Ectodermal cell (in vitro differentiated cells): ENCODE data around the gene TREX2.
A peak's percentile ranks its signal among the peaks of the same experiment; 100 is the strongest.

Experiments used
- H3K27ac ChIP-seq: 2 replicates; pipeline ENCODE4 v1.7.0; 2013; ENCODE audit warnings: mild to moderate bottlenecking, low read depth, low read length; ENCODE audit not compliant: insufficient read depth, poor library complexity, severe bottlenecking
- H3K27me3 ChIP-seq: 2 replicates; pipeline ENCODE4 v1.7.0; 2013; ENCODE audit warnings: mild to moderate bottlenecking, low read length; ENCODE audit not compliant: insufficient read depth, control insufficient read depth, poor library complexity, severe bottlenecking
- H3K36me3 ChIP-seq: one replicate; pipeline ENCODE4 v1.7.0; 2013; ENCODE audit warnings: low read length; ENCODE audit not compliant: control insufficient read depth, insufficient read depth
- H3K4me1 ChIP-seq: one replicate; pipeline ENCODE4 v1.7.0; 2013; ENCODE audit warnings: low read length; ENCODE audit not compliant: control insufficient read depth, insufficient read depth
- H3K4me3 ChIP-seq: 2 replicates; pipeline ENCODE4 v1.7.0; 2013; ENCODE audit warnings: low read depth, low read length, control low read depth; ENCODE audit not compliant: insufficient read depth
- H3K9me3 ChIP-seq: 2 replicates; pipeline ENCODE4 v1.7.0; 2013; ENCODE audit warnings: mild to moderate bottlenecking, low read length, moderate library complexity; ENCODE audit not compliant: control insufficient read depth
- WGBS, 2 experiments: methylation state at CpG; one replicate each; pipeline ENCODE4 v1.1.7; 2013; ENCODE audit warnings: missing lambda C conversion rate in 2 of 2; 5-methylcytosine and 5-hydroxymethylcytosine counted together

The TREX2 gene

DNA sequence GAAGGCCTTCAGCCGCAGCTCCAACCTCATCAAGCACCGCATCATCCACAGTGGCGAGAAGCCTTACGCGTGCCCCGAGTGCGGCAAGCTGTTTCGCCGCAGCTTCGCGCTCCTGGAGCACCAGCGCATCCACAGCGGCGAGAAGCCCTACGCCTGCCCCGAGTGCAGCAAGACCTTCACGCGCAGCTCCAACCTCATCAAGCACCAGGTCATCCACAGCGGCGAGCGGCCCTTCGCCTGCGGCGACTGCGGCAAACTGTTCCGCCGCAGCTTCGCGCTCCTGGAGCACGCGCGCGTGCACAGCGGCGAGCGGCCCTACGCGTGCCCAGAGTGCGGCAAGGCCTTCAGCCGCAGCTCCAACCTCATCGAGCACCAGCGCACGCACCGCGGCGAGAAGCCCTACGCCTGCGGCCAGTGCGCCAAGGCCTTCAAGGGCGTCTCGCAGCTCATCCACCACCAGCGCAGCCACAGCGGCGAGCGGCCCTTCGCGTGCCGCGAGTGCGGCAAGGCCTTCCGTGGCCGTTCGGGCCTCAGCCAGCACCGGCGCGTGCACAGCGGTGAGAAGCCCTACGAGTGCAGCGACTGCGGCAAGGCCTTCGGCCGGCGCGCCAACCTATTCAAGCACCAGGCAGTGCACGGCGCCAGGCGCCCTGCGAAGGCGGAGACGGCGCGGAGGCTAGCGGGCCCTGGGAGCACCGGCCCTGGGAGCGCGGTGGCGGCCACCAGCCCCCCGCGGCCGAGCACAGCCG is 24.8 kb downstream of the TREX2 start:
- Histone ChIP-seq H3K27ac (no peak overlapping the region), H3K4me1 (no peaks in the 10 kb centered on the region), H3K27me3 (no peaks in the 10 kb centered on the region), H3K36me3 (no peaks in the 10 kb centered on the region), H3K9me3 (no peaks in the 10 kb centered on the region), H3K4me3 (no peak overlapping the region)
- WGBS, 2 experiments: 97% methylated on average over 91 of the region's 91 CpGs

DNA sequence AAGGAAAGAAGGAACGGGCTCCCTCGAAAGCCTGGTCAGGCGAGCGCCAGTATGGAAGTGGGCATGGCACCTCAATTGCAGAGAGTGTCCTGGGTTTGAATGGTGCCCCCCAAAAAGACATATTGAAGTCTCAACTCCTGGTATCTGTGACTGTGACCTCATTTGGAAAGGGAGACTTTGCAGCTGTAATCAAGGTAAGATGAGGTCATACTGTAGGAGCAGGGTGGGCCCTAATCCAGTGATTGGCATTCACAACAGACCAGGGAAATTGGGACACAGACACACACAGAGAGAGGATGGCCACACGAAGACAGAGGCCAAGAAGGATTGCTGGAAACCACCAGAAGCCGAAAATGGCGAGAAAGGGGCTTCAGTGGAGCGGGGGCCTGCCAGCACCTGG is 28.2 kb downstream of the TREX2 start:
- no peaks in the 10 kb centered on the region for H3K36me3 ChIP-seq
- no peaks in the 10 kb centered on the region for H3K27me3 ChIP-seq
- H3K27ac ChIP-seq: no peak overlapping the region
- no peaks in the 10 kb centered on the region for H3K9me3 ChIP-seq
- WGBS, 2 experiments: 90 to 94% methylated on average over 8 of the region's 8 CpGs
- H3K4me3 ChIP-seq: no peak overlapping the region
- no peaks in the 10 kb centered on the region for H3K4me1 ChIP-seq

GRCh38 chrX:153416781-153417450 is 28.9 kb downstream of the TREX2 start:
- 65 to 69% methylated on average over 9 to 12 of the region's 12 CpGs for WGBS, 2 experiments
- Histone ChIP-seq H3K4me3 (no peak overlapping the region), H3K9me3 (no peaks in the 10 kb centered on the region), H3K27me3 (peaks cover 5% of the 10 kb centered on the region), H3K4me1 (no peaks in the 10 kb centered on the region), H3K36me3 (no peaks in the 10 kb centered on the region), H3K27ac (no peak overlapping the region)

GRCh38 chrX:153414856-153415510 is 30.9 kb downstream of the TREX2 start:
- WGBS, 2 experiments: 90 to 91% methylated on average over 9 of the region's 9 CpGs
- no peaks in the 10 kb centered on the region for H3K36me3 ChIP-seq
- H3K9me3 ChIP-seq: no peaks in the 10 kb centered on the region
- no peak overlapping the region for H3K4me3 ChIP-seq
- no peaks in the 10 kb centered on the region for H3K4me1 ChIP-seq
- no peak overlapping the region for H3K27ac ChIP-seq
- peaks cover 23% of the 10 kb centered on the region for H3K27me3 ChIP-seq

GRCh38 chrX:153413731-153414130 is 32.1 kb downstream of the TREX2 start:
- Histone ChIP-seq H3K36me3 (no peaks in the 10 kb centered on the region), H3K4me3 (no peak overlapping the region), H3K4me1 (no peaks in the 10 kb centered on the region), H3K27ac (no peak overlapping the region), H3K9me3 (no peaks in the 10 kb centered on the region), H3K27me3 (peaks cover 23% of the 10 kb centered on the region)
- WGBS, 2 experiments: 92 to 96% methylated on average over 11 of the region's 11 CpGs

DNA sequence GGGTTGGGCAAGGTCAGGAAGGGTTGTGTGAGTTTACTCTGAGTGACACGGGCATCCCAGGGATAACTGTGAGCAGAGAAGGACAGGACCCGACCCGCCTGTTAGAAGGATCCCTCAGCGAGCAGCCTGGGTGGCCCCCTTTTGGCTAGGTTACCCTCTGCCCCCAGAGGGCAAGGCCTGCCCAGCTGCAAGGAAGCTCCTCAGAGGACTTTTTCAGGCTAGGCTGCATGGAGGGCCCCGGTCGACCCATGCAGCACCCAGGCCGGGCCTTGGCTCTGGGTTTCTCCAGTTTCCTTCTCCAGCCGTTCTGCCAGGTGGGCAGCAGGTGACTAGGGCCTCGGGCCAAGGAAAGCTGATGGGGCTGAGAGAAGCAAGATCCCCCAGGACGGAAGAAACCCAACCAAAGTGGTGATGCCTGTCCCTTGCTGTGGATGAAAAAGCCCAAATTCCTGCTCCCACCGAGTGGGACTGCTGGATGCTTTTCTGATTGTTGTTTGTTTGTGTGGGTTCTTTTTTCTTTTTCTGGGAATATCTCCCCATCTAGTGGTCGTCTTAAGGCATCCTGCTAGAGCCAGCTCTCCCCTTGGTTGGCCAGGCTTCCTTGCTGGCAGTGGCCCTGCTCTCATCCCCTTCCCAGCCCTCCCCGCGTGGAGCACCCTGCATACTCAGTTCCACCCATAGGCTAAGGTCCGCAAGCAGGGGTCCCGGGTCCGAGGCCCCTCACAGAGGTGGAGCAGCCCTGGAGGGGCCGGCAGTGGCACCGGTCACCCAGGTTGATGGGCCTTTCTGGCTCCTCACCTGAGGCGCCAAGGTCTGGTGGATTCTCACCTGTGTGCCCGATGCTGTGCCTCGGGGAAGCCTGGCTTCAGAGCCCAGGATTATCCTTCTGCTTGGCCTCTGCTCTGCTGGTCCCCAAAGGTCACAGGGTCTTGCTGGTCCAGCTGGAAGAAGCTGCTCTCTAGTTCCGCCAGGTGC is 32.8 kb downstream of the TREX2 start:
- Histone ChIP-seq H3K36me3 (no peaks in the 10 kb centered on the region), H3K27ac (no peak overlapping the region), H3K9me3 (no peaks in the 10 kb centered on the region), H3K4me1 (no peaks in the 10 kb centered on the region), H3K4me3 (no peak overlapping the region), H3K27me3 (peaks cover 23% of the 10 kb centered on the region)
- WGBS, 2 experiments: 81 to 84% methylated on average over 23 of the region's 23 CpGs

DNA sequence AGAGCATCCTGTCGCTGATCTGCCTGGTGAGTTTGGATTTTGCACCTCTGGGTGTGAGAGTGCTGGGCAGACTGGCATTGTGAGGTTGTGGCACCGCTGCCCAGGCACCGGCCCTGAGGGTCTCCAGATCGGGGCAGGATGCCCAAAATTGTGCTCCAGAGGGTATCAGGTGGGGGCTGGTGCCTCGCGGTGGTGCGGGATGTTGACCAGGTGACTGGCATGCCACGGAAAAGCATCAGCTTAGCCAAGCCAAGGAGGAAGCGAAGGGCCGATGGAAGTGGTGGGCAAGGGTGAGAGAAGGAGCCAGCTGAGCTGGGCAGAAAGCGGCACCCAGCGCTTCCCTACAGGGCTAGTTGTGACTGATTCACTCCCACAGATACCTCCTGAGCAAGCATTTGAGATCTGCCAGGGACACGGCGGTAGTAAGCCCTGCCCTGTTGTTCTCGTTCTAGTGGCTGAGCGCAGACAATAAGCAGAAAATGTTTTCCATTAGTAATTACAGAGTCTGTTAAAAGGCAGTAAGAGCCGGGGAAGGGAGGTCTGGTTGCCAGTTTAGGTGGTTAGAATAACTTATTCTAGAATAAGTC is 33.8 kb downstream of the TREX2 start:
- H3K4me1 ChIP-seq: no peaks in the 10 kb centered on the region
- 77 to 79% methylated on average over 17 of the region's 17 CpGs for WGBS, 2 experiments
- H3K9me3 ChIP-seq: no peaks in the 10 kb centered on the region
- no peak overlapping the region for H3K4me3 ChIP-seq
- peaks cover 23% of the 10 kb centered on the region for H3K27me3 ChIP-seq
- no peaks in the 10 kb centered on the region for H3K36me3 ChIP-seq
- H3K27ac ChIP-seq: no peak overlapping the region

DNA sequence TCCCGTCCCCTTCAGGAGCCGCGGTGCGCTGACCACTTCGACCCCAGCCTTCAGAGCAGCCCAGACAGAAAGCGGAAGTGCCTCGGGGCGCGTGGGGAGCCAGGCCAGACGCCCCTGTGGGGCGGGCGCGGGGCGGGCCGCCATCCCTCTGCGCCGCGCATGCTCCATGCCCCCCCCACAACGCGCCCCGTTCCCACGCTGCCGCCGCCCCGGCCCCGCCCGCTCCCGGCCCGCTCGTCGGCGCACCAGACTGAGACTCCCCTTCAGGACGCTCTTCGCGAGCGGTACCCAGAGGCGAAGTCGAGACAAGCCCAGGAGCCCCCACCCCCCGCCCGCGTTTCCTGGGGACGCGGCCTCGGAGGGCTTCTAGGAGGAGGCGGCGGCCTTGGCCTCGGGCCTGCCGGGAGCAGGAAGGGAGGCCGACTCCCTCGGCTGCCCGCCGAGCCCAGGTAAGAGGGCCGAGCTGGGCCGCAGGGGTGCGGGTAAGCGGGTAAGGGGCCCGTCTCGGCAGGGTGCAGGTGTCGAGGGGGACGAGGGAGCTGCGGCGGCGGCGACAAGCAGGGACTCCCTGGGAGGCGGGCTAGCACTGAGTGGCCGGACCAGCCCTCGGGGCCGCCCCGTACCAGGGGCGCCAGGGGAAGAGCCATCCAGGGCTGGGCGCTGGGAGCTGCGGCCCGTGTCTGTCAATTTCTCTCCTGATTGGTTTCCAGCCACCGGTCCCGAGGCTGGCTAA is 34.4 kb downstream of the TREX2 start, which contains the start of gene ZFP92:
Gene ZFP92, plus strand, starts transcription at position 218 of the 733 bp plus-strand sequence. CDS start 6,851 bp downstream, outside the sequence.
- Histone ChIP-seq H3K36me3 (no peaks in the 10 kb centered on the region), H3K27me3 (peaks cover 23% of the 10 kb centered on the region), H3K4me1 (no peaks in the 10 kb centered on the region), H3K4me3 (peak within 1 kb of the TSS; percentile 22), H3K27ac (no peak within 1 kb of the TSS), H3K9me3 (no peaks in the 10 kb centered on the region)
- 6 to 7% methylated on average over 75 of the region's 75 CpGs for WGBS, 2 experiments

GRCh38 chrX:153410888-153411254 is 35.0 kb downstream of the TREX2 start:
- Histone ChIP-seq H3K4me3 (peak overlapping the region; percentile 22), H3K27ac (no peak overlapping the region), H3K36me3 (no peaks in the 10 kb centered on the region), H3K27me3 (peaks cover 23% of the 10 kb centered on the region), H3K4me1 (no peaks in the 10 kb centered on the region), H3K9me3 (no peaks in the 10 kb centered on the region)
- 39 to 42% methylated on average over 12 of the region's 12 CpGs for WGBS, 2 experiments
